ENCODE measurements around the gene COL8A2.
"Not testable (repeated sequence)": the region's sequence is repeated elsewhere in the genome, so short reads cannot be mapped to it uniquely, and the experiment has no call there.

COL8A2 gene

DNA sequence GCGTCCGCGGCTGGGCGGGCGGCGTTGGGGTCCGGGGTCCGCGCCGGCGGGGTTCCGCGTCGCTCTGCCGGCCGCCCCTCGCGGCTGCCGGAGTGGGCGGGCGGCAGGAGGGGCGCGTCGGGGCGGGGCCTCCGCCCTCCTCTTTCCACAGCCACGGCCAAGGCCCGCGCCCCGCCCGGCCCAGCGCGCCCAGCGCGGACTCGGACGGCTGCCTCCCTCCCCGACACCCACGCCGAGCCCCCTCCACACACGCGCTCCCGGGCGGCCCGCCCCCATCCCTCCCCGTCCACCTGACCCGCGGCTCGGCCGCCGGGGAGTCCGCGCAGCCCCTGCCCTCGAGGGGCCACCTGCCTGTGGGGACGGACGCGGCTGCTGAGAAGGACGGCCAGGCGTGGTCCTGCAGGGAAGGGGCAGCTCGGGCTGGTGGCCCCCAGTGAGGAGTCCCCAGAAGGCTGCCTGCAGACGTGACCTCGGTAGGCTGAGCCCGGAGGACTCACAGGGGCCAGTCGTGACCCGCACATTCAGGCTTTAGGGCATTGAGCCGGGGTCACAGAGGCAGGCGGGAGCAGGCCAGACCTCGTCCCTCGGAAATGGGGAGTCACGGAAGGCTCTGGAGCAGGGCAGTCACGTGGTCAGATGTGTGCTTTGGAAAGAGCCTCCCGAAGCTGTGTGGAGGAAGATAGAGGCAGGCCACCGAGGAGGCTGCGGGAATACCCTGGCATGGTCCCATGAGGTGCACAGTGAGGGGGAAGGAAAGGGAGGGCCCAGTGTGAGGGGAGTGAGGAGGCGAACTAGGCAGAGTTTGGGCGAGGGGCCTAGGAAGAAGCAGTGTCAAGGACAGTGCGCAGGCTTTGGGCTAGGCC lies at the start of gene COL8A2:
Gene COL8A2, minus strand, starts transcription at position 94 of the 863 bp plus-strand sequence. CDS start 24,980 bp downstream, outside the sequence.
- no peak for DNase-seq (ENCODE audit: low read depth in 2 of 3, low spot score in 1 of 3)

DNA sequence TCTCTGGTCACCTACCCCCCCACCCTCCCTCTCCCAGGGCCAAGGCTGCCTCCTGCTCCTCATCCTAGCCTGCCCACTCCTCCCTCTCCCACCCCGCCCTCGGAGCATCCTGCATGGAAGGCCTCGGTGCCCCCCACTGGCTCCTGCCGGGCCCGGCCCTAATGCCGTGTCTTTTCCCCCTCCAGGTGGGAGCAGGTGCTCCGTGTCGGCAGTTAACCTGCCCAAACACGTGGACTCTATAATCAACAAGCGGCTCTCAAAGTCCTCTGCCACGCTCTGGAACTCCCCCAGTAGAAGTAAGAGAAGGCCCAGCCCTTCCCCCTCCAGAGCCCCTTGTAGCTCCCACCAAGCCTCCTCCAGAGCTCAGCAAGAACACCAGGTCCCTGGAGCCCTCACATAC lies 49.7 kb upstream of the COL8A2 start:
- DNase-seq (ENCODE audit: low read depth in 2 of 3, low spot score in 1 of 3): no peak

DNA sequence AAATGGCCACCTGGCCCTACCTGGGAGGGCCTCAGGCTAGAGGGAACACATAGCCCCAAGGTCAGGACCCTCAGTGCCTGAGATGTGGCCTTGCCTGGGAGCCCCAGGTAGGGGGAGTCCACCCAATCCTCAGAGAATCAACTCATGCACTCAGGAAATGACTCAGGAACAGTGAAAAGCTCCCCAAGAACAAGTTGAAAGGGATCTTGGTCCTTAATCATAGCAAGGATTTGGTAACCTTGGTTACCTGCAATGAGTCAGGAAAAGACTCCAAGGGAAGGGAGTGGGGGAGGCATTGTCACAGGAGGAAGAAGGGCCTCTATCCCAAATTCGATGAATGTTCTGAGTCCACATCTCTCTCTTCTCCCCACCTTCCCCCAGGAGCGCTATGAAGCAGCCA lies 48.0 kb upstream of the COL8A2 start:
- no peak for DNase-seq (ENCODE audit: low read depth in 2 of 3, low spot score in 1 of 3)

DNA sequence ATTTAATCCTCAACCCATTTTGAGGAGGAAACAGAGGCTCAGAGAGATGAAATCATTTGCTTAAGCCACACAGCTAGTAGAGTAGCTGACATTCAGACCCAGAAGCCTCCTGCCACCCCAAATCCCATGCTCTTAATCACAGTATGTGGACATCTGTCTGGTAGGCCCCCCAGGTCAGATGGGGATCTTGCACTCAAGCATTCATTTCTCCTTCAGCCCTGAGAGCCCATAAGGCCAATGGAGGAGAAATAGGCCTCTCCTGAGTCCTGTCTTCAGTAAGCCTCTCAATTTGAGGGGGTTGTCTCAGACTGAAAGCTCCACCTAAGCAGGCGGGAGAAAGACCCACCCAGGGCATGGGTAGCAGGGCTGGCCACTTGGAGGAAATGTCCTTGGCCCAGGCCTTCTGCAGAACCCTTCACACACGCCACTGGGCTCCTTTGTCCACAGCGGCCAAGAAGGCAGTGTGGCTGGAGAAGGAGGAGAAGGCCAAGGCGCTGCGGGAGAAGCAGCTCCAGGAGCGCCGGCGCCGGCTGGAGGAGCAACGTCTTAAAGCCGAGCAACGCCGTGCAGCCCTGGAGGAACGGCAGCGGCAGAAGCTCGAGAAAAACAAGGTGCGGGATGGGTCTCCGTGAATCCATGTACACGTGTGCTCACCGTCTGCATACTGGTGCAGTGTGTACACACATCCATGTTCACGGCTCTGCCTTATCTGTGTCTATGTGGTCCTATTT lies 47.2 kb upstream of the COL8A2 start:
- DNase-seq (ENCODE audit: low read depth in 2 of 3, low spot score in 1 of 3): no peak

DNA sequence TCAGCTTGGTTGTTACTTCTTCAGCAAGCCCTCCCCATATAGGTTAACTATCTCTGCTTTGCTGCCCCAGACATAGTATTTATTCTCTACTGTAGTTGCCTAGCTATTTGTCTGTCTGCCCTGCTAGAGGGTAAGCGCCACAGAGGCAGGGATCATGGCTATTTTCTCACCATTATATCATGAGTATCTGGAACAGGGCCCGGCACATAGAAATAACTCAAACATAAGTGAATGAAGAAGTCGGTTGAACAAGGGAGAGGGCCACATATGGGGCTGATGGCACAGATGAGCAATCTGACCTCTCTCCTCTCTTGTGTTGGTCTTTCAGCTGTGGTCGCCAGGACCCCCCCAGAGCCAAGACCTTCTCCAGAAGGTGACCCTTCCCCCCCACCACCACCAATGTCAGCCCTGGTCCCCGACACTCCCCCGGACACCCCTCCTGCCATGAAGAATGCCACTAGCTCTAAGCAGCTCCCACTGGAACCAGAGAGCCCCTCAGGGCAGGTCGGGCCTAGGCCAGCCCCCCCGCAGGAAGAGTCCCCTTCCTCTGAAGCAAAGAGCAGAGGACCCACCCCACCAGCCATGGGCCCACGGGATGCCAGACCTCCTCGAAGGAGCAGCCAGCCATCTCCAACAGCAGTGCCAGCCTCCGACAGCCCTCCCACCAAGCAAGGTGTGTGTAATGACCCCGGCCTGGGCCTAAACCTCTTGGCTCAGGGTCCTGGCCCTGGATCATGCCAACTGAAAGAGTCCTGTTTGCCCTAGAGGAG lies 45.8 kb upstream of the COL8A2 start:
- DNase-seq (ENCODE audit: low read depth in 2 of 3, low spot score in 1 of 3): no peak

DNA sequence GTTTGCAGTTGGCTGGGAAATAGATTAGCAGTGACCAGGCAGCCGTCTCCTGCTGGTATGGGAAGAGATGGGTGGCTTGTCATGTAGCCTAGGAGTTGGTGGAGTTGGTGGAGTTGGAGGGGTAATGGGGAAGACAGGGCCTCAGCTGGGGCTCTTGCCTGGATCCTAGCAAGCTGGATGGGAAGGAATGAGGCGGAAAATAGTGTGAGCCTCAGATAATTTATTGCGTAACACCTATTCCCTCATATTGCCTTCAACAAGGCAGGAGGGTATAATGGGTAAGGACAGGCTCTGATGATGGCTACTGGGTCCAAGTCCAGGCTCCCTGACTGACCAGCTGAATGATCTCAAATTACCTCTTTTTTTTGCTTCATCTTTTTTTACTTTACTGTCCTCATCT lies 43.5 kb upstream of the COL8A2 start:
- DNase-seq (ENCODE audit: low read depth in 2 of 3, low spot score in 1 of 3): no peak

DNA sequence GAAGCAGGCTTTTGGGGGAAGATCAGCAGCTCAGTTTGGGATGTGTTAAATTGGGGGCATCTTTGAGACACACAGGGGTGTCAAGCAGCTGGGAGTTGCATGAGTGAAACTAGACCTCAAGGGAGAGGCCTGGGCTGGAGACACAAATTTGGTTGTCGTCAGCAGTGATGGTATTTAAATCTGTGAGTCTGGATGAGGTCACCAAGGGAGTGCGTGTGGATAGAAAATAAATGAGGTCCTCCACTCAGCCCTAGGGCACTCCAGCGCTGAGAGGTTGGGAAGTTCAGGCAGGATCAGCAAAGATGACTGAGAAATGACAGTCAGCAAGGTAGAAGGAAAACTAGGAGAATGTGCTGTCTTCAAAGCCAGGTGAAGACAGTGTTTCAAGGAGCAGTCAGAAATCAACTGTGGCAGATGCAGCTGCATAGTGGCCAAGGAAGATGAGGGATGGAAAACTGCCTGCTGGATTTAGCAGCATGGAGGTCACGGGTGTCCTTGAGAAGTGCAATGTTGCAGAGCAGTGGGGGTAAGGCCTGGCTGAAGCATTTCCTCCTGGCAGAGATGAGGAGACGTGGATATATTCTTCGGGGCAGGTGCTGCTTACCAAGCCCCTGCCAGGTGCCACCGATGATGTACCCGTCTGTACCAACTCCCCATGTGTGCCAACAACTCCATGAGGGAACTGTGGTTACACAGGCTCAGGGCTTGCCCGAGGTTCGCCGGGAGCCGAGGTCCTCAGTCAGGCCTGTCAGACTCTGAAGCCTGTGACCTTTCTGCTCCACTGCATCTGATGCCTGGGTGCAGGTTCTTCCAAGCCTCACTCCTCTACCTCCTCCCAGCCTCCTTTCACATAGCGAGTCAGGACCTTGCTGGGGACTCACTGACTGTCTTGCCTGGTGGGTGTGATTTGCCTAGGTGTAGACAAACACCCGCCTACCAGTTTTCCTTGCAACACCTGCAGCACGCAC lies 42.2 kb upstream of the COL8A2 start:
- no peak for DNase-seq (ENCODE audit: low read depth in 2 of 3, low spot score in 1 of 3)

DNA sequence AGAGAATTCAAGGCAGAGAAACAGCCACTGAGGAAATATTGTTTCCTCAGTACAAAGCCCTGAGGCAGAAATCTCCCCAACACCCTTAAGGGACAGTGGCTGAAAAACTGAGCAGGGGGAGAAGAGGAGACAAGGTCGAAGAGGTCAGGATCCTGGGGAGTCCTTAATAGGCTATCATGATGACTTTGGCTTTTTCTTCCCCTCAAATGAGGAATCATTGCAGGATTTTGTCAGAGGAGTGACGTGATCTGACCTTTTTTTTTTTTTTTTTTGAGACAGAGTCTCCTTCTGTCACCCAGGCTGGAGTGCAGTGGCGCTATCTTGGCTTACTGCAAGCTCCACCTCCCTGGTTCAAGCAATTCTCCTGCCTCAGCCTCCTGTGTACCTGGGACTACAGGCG lies 41.1 kb upstream of the COL8A2 start:
- no peak for DNase-seq (ENCODE audit: low read depth in 2 of 3, low spot score in 1 of 3)

DNA sequence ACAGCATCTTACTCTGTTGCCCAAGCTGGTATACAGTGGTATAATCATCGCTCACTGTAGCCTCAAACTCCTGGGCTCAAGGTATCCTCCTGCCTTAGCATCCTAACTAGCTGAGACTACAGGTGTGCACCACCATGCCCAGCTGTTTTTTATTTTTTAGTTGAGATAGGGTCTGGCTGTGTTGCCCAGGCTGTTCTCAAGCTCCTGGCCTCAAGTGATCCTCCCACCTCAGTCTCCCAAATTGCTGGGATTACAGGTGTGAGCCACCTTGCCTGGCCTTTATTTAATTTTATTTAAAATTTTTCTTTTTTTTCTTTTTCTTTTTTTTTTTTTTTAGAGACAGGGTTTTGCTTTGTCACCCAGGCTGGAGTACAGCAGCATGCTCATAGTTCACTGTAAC lies 40.1 kb upstream of the COL8A2 start:
- DNase-seq (ENCODE audit: low read depth in 2 of 3, low spot score in 1 of 3): no peak

DNA sequence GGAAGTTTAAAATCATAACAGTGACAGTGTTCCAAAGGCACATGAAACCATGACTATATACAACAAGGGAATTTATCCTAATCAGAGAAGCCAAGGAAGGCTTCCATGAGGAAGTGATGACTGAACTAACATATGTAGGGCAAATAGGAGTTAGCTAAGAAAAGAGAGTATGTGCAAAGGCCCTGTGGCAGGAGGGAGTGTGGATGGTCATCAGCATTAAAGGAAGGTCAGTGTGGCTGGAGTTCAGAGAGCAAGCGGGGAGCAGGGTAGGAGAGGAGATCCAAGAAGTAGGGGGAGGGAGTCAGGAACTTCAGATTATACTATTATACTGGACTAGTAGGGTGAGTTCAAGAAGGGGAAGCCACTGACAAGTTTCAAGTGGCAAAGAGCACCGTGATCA lies 39.3 kb upstream of the COL8A2 start:
- DNase-seq (ENCODE audit: low read depth in 2 of 3, low spot score in 1 of 3): no peak

DNA sequence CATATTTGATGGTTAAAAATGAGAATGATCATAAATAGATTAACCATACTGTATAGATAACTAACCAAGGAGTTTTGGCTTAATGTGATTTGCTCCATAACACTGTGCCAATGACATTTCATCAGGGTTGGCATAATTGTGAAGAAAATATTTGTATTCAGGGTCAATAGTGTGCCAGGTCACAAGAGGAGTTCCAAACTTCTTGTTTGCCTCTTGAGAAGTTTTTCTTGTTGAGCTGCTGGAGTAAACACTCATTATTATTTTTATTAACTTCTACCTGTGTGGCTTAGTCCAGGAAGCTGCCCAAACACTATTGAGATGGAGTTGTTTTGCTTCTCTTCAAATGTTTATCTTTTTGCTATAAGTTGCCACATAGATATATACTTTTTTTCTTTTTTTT lies 38.4 kb upstream of the COL8A2 start:
- DNase-seq (ENCODE audit: low read depth in 2 of 3, low spot score in 1 of 3): no peak

DNA sequence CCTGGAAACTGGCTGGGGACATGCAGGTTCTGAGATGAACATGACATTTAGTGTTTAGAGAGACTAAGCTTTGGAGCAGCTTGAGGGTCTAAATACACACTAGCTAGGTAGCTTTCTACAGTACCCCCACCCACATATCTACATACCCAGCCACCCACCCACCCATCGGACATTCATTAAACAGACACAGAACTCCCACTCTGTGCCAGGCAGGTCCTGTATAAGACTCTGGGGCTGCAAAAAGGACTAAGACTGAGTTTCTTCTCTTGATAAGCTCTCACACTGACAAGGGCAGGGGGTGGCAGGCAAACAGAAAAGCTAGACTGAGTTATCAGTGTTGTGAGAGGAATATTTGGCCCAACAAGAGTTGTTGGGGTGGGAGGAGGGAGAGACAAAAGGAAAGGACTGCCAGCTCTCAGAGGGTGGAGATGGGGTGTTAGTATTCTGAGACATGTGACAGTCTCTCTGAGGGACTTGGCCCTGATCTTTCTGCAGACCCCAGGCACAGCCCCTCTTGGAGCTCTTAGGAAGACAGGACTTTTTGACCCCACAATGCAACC lies 37.7 kb upstream of the COL8A2 start:
- DNase-seq (ENCODE audit: low read depth in 2 of 3, low spot score in 1 of 3): no peak

DNA sequence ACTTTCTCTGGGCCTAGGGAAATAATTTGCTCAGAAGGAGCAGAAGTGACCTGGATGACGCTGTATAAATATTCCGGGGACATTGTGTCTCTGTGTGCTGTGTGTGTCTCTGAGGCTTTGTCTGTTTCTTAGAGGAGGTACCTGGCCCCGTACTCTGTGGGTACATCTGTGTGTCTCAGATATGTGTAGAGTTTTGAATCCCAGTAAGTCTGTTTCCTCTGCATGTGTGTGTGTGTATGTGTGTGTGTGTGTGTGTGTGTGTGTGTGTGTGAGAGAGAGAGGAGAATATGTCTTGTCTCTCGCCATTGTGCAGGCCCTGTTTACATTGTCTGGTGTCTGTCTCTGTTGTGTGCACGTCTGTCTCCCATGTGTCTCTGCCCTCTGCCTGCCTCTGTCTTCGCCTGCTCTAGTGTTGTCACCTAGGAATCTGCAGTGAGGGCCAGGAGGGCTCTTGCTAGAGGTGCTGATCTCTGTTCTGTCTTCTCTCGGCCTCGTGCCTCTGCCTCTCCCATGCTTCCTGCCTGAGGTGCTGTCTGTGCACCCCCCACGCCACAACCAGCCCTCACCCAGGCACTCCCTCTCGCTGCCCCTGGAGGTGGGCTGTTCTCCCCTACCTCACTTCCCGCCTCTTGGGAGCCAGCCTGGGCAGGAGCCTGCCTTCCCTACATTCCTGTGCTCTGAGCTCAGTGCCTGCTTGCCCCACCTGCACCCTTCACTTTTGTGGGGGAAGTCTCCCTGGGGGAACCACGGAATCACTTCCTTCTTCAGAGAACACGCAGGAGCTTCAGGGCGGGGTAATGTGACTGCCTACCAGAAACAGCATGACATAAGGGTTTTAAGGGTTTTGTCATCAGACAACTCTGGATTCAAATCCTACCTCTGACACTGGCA lies 36.9 kb upstream of the COL8A2 start:
- DNase-seq (ENCODE audit: low read depth in 2 of 3, low spot score in 1 of 3): no peak

DNA sequence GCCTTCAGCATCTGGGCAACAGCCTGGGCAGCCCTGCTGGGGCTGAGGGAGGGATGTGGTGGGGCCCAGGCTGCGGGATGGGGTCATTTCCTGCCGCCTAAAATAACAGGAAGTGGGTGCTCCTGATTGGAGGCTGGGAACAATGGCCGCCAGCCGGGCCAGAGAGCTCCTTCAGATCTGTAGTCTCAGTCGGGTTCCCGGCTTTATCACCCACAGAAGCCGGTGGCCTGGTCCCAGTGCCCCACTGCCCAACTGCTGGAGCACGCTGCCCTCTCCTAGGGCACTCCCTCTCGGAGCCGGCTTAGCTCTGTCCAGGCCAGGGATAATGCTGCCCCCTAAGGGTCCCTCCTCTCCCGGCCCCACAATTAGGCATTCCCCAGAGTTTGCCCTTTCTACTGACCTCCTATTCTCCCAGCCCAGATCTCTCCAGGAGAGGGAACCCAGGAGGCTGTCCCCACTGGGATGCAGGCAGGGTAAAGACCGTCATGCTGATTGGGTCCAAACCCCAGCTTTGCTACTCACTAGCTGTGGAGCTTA lies 36.0 kb upstream of the COL8A2 start:
- DNase-seq (ENCODE audit: low read depth in 2 of 3, low spot score in 1 of 3): peak in 2 of 3 donors; percentile 71

DNA sequence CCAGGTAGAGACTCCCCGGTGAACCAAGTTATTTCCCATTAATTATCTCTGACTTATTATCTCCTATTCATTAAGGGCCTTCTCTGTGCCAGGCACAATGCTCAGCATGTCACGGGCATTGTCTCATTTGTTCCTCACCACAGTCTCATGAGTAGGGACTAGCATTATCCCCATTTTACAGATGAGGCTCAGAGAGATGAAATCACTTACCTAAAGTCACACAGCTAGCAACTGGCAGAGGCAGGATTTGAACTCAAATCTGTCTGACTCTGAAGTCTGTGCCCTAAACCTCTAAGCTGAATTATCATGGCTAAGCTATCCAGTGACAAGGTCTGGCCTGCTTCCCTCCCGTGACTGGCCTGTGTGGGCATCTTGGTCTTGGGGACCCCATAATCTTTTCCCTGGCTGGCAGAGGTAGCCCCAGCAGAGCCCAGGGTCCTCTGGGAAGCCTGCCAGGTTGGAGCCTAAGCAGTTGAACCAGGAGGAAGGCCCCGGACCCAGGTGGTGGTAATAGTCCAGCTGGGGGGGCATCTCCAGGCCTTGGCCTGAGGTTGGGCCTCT lies 35.4 kb upstream of the COL8A2 start:
- no peak for DNase-seq (ENCODE audit: low read depth in 2 of 3, low spot score in 1 of 3)

DNA sequence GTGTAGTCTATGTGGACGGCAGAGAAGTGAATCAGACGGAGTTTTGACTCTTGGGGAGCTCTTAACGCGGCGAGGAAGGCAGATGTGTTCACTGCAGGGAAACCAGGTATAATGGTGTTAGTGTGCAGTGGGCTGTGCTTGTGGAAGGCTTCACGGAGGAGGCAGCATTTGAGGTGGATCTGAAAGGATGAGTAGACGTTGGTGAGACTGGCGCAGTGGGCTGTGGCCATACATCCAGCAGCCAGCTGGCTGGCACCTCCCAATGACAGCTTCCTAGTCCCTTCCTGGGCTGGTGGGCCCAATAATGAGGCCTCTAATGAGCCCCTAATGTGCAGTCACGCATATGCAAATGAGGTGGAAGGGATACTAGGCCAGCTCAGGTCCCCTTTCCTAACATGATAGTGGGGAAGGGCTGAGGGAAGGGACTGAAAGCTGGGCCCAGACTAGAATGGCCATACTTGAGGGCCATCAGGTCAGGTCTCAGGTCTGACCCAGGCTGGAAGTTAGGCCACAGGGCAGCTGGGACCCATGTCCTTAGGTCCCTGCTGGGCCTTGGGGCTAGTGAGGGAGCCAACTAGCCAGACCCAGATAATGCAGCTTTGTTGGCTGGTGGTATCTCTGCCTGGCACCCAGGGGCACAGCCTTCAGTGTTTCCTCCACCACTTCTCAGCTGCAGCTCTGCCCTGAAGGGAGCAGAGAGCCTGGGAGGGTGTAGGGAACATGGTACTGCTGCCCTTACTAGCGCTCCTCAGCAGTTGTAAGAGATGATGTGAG lies 34.8 kb upstream of the COL8A2 start:
- DNase-seq (ENCODE audit: low read depth in 2 of 3, low spot score in 1 of 3): no peak

DNA sequence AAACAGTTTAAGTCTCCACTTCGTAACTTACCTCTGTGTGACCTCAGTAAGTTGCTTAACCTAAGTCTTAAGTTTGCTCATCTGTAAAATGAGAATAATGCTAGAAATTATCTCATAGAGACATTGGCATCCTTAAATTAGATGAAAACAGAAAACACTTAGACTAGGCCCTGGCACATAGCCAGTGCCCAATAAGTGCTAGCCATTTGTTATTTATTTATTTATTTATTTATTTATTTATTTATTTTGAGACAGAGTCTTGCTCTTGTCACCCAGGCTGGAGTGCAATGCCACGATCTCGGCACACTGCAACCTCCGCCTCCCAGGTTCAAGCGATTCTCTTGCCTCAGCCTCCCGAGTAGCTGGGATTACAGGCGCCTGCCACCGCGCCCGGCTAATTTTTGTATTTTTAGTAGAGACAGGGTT lies 33.8 kb upstream of the COL8A2 start:
- not testable (repeated sequence) for DNase-seq (ENCODE audit: low read depth in 2 of 3, low spot score in 1 of 3)

All from stimulated activated CD4-positive, alpha-beta T cell treated with anti-CD3 and anti-CD28 coated beads, Interleukin-12 subunit alpha, Interleukin-12 subunit beta, amount 100 ng/mL, for 48 hours (primary cell).